Activated naive CD4-positive, alpha-beta T cell treated with anti-CD3 and anti-CD28 coated beads for 36 hours (primary cell): ENCODE measurements around the gene OR5H2. TPM values are rescaled to one million over a fixed set of nuclear protein-coding genes. Genes with fewer than 3 reads are reported as not detected.
A peak's percentile ranks its signal among the peaks of the same experiment; 100 is the strongest.

ENCODE experiments used
- CTCF ChIA-PET: fragments of 350-600 bp; sonication (Branson Sonifier 250); formaldehyde crosslinking; loops from one replicate; lab custom pipeline; 2021; ENCODE audit warnings: antibody characterized with exemption; lab: Charles Lee
- DNase-seq: peaks from one replicate; pipeline ENCODE4 v3.0.0-alpha.2; 2020
- H3K27ac Mint-ChIP-seq: one replicate; pipeline ENCODE4 v1.8.0; 2021; ENCODE audit warnings: mild to moderate bottlenecking, mixed read lengths
- H3K27me3 Mint-ChIP-seq: one replicate; pipeline ENCODE4 v1.8.0; 2021; ENCODE audit warnings: low read depth, mixed read lengths
- H3K36me3 Mint-ChIP-seq: one replicate; pipeline ENCODE4 v1.8.0; 2021; ENCODE audit warnings: low read depth, mixed read lengths
- H3K4me1 Mint-ChIP-seq: one replicate; pipeline ENCODE4 v1.8.0; 2021; ENCODE audit warnings: low read depth, mixed read lengths
- H3K4me3 Mint-ChIP-seq: one replicate; pipeline ENCODE4 v1.8.0; 2021; ENCODE audit warnings: mild to moderate bottlenecking, moderate library complexity, mixed read lengths
- H3K9me3 Mint-ChIP-seq: one replicate; pipeline ENCODE4 v1.8.0; 2021; ENCODE audit warnings: mixed read lengths
- intact Hi-C: fragments of 100-400 bp; cut with micrococcal nuclease; formaldehyde crosslinking; loops from one replicate; pipeline ENCODE4 v1.15.1; 2023
- total RNA-seq, 2 experiments: library from RNA; stranded (reverse); gene quantifications; one replicate each; pipeline ENCODE4 v1.2.3, GENCODE V29; 2021

Gene OR5H2
- total RNA-seq, 2 experiments from 2014 or later: not detected

DNA sequence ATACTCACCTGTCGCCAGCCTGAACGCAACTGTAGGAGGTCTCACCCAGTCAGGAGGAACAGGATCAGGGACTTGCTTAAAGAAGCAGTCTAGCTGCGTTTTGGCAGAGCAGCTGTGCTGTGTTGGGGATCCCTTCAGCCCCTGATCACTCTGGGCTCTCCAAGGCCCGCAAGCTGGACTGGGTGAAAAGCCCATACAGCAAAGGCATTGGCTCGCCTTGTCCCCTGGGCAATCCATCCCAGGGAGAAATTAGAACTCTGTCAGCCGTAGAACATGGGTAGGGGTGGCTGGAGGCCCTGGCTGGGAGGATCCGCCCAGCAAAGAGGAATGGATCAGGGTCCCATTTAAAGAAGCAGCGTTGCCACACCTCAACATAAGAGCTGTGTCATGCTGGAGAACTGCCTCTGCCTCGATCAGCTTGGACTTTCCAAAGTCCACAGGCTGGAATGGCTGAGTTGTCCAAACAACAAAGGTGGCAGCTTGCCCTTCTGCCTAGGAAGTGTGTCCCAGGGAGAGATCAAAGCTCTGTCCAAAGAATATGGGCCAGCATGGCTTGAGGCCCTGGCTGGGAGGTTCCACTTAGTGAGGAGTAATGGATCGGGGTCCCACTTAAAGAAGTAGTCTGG lies 9.1 kb downstream of the OR5H2 start:
- CTCF ChIA-PET: no interaction called here
- Mint-ChIP-seq H3K27me3 (peaks cover 3% of the 10 kb centered on the region), H3K36me3 (no peaks in the 10 kb centered on the region), H3K4me3 (no peak overlapping the region), H3K9me3 (no peaks in the 10 kb centered on the region), H3K4me1 (no peaks in the 10 kb centered on the region), H3K27ac (no peak overlapping the region)
- intact Hi-C loops: no loop called here
- no peak for DNase-seq

DNA sequence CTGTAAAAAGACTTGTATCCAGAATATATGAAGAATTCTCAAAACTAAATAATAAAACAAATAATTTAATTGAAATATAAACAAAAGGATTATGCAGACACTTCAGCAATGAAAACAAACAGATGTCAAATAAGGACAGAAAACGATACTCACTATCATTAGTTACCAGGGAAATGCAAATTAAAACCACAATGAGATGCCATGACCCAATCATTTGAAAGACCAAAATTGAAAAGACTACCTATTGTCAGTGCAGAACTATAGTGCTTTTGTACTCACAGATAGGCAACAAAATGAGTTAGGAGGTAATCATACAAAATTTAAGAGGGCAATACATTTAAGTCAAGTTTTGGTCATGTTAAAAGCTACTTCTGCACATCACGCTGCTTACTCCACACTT lies 39.8 kb downstream of the OR5H2 start:
- Mint-ChIP-seq H3K27me3 (no peaks in the 10 kb centered on the region), H3K4me1 (no peaks in the 10 kb centered on the region), H3K9me3 (no peaks in the 10 kb centered on the region), H3K36me3 (no peaks in the 10 kb centered on the region), H3K4me3 (no peak overlapping the region), H3K27ac (no peak overlapping the region)
- CTCF ChIA-PET: no interaction called here
- intact Hi-C loops: no loop called here
- no peak for DNase-seq

DNA sequence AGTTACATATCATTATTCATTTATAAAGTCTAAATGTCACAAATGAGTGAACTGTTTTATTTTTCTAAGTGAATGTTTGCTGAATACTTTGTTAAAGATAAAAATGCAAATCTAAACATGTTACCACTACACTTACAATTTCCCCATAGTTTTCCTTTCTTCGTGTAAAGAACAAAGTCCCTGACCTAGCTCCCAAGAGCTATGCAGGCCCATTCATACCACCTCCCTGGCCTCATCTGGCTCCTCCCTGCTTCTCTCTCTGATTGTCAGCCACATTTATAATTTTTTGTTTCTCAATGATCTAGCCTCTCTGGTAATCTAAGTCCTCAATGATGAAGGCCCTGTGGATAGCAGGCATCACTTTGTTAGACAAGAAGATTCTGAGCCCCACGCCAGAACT lies 40.4 kb downstream of the OR5H2 start:
- Mint-ChIP-seq H3K4me3 (no peak overlapping the region), H3K36me3 (no peaks in the 10 kb centered on the region), H3K9me3 (no peaks in the 10 kb centered on the region), H3K27ac (no peak overlapping the region), H3K4me1 (no peaks in the 10 kb centered on the region), H3K27me3 (no peaks in the 10 kb centered on the region)
- intact Hi-C loops: no loop called here
- DNase-seq: no peak
- CTCF ChIA-PET: no interaction called here

DNA sequence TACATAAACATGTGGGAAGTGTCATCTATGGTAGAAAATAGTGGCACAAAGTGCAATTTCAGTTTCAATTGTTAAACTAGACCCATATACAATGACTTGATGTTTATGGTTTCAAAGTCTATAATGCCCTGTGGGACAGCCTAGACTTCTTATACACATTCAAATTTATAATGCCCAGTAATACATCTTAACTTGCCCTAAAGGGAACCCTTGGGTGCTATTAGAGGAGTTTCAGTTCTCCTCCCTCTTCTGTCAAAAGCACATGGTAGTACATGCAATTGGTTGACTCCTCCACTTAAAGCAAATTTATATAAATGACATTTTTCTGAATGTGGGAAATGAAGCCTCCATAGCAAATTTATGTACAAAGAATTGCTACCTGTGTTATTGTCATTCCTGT lies 41.1 kb downstream of the OR5H2 start:
- no peak for DNase-seq
- H3K27ac Mint-ChIP-seq: no peak overlapping the region
- no peaks in the 10 kb centered on the region for H3K9me3 Mint-ChIP-seq
- CTCF ChIA-PET: interaction anchor here (0.8 kb wide), 1 partner anchor 282 kb away, joined by 3 read pairs; no protein-coding TSS in a partner anchor
- no peaks in the 10 kb centered on the region for H3K4me1 Mint-ChIP-seq
- no peaks in the 10 kb centered on the region for H3K27me3 Mint-ChIP-seq
- intact Hi-C loops: no loop called here
- no peak overlapping the region for H3K4me3 Mint-ChIP-seq
- no peaks in the 10 kb centered on the region for H3K36me3 Mint-ChIP-seq

DNA sequence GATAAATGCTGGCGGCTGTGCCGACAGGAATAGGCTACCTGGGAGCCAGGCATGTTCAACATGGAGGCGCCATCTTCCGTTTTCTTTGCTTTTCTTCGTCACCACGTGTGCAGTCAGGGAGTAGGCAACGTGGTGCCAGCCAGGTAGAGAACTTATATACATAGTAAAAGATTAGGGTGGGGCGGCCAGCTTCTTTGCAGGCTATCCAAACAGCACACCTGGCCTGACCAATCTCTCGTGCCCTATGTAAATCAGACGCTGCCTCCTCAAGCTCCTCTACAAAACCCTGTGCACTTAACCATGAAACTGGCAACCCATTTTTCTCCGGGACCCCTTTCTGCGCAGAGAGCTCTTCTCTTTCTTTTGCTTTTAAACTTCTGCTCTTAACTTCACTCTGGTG lies 42.8 kb downstream of the OR5H2 start:
- H3K27ac Mint-ChIP-seq: no peak overlapping the region
- peaks cover 5% of the 10 kb centered on the region for H3K27me3 Mint-ChIP-seq
- H3K4me3 Mint-ChIP-seq: no peak overlapping the region
- H3K9me3 Mint-ChIP-seq: no peaks in the 10 kb centered on the region
- CTCF ChIA-PET: interaction anchor here (0.7 to 0.8 kb wide), 3 partner anchors 272 to 766 kb away, joined by 3 to 6 read pairs (median 4); no protein-coding TSS in a partner anchor
- H3K4me1 Mint-ChIP-seq: no peaks in the 10 kb centered on the region
- intact Hi-C loops: loop anchor here (5.0 kb wide), 1 partner anchor 533 kb away; no protein-coding TSS in a partner anchor
- no peak for DNase-seq
- H3K36me3 Mint-ChIP-seq: no peaks in the 10 kb centered on the region

DNA sequence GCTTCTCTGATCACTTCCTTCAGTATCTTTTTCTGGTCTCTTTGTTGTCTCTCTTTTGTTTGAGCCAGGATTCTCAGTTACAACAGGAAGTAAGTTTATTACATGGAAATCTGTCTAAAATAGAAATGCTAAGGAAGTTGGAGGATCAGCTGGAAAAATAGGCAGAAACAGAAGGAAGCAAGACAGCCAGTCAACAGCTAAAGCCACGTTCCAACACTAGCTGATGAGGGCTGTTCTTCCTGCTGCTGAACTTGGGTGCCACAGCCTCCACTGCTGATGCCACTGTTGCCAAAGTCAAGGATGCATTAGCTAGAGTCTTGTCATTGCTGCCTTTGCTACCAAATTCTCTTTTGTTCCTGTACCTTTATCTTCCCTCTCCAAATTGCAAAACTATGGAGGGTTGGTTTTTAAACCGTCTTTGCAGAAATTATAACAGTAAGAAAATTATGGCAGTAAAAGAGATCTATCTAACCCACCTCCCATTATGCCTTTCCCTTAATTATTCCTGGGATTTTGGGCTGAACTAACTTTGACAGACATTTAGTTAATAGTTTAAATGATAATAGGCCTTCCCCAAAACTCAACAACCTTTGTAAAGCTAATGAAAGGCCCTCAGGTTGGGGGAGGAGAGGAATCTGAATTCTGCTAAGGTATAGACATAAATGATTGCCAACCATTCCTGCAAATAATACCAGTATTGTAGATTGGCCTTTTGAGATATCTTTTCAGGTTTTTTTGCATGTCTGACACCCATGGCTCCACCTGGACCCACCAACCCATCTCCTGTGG lies 44.0 kb downstream of the OR5H2 start:
- CTCF ChIA-PET: interaction anchor here (0.8 to 1.0 kb wide), 2 partner anchors 17 to 75 kb away, joined by 3 read pairs; no protein-coding TSS in a partner anchor
- no peaks in the 10 kb centered on the region for H3K9me3 Mint-ChIP-seq

DNA sequence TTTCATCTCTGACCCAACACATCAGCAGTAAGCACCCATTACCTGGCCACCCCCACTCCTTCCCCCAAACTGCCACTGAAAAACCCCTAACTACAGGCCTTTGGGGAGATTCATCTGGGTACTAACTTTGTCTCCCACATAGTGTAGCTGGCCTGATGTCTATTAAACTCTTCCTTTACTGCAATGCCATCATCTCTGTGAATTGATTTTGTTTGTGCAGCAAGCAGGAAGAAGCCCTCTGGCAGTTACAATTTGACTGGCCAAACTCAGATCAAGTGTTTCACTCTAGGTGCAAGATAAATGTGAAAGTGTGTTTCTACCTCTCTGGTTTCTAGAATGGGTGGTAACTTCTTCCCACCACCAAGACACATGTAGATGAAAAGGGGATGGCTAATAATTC lies 44.6 kb downstream of the OR5H2 start:
- CTCF ChIA-PET: no interaction called here
- no peak for DNase-seq
- Mint-ChIP-seq H3K9me3 (no peaks in the 10 kb centered on the region), H3K36me3 (no peaks in the 10 kb centered on the region), H3K27me3 (peaks cover 12% of the 10 kb centered on the region), H3K4me3 (no peak overlapping the region), H3K27ac (no peak overlapping the region), H3K4me1 (no peaks in the 10 kb centered on the region)
- intact Hi-C loops: loop anchor here (5.0 kb wide), 1 partner anchor 535 kb away; no protein-coding TSS in a partner anchor

More for the DNA sequence above, 44.0 kb downstream of the OR5H2 start:
- no peak overlapping the region for H3K4me3 Mint-ChIP-seq
- no peaks in the 10 kb centered on the region for H3K36me3 Mint-ChIP-seq
- no peaks in the 10 kb centered on the region for H3K4me1 Mint-ChIP-seq
- intact Hi-C loops: loop anchor here (5.0 kb wide), 1 partner anchor 534 kb away; no protein-coding TSS in a partner anchor
- no peak overlapping the region for H3K27ac Mint-ChIP-seq
- DNase-seq: no peak
- H3K27me3 Mint-ChIP-seq: peaks cover 9% of the 10 kb centered on the region

DNA sequence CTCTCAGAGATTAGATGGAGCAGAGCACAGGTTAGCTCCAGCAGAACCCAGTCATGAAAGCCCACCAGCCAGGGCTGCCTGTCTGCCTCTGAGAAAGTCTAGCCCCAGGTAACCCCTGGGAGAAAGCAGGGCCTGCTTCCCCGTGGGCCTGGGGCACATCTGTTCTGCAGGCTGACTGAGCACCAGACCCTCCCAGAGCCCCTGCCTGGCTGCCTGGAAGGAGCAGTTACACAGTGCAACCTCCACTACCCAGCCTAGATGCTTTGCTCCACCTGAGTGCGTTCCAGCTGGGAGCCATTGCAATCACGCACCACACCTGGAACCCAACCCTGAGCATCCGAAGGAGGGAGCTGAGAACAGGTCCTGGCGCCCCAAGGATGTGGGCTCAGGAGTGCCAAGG lies 46.6 kb downstream of the OR5H2 start:
- Mint-ChIP-seq H3K4me3 (no peak overlapping the region), H3K27ac (no peak overlapping the region), H3K4me1 (no peaks in the 10 kb centered on the region), H3K9me3 (no peaks in the 10 kb centered on the region), H3K36me3 (no peaks in the 10 kb centered on the region), H3K27me3 (peaks cover 16% of the 10 kb centered on the region)
- CTCF ChIA-PET: interaction anchor here (0.5 to 3.8 kb wide), 6 partner anchors 14 to 310 kb away, joined by 3 to 51 read pairs (median 6); no protein-coding TSS in a partner anchor
- intact Hi-C loops: loop anchor here (1.0 to 5.0 kb wide), 3 partner anchors 141 to 537 kb away; no protein-coding TSS in a partner anchor
- DNase-seq: no peak

DNA sequence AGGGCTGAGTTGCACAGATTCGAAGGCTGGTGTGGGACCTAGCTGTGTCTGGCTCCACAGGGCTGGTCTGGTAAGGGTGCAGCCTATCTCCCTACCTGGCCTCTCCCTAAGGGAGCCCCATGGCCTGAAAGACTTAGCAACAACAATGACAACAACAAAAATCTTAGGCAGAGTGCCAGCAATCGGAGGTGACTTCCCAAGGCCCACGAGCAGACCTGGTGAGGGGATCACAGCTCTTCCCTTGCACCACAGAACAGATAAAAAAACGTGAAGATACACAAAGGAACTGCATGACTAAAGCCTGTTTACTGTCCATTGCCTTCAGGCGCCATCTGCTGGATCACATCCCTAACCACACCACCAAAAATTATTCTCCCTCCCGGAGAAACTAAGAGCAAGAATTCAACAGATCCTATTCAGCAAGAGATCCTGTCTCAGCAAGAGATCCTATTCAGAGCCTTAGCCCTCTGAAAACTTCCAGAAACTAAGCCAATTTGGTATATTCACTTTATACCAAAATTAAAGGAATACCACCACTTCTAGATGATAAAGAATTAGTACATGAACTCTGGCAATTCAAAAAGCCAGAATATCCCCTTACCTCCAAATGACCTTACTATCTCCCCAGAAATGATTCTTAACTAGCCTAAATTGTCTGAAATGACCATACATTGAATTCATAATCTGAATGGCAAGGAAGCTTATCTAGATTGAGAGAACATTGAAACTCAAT lies 47.3 kb downstream of the OR5H2 start:
- intact Hi-C loops: loop anchor here (1.0 to 5.0 kb wide), 5 partner anchors 141 to 537 kb away; partner anchors contain the start of gene CPOX
- Mint-ChIP-seq H3K4me1 (no peaks in the 10 kb centered on the region), H3K27ac (no peak overlapping the region), H3K36me3 (no peaks in the 10 kb centered on the region), H3K27me3 (peaks cover 16% of the 10 kb centered on the region), H3K4me3 (no peak overlapping the region), H3K9me3 (no peaks in the 10 kb centered on the region)
- DNase-seq: peak; percentile 57
- CTCF ChIA-PET: interaction anchor here (0.5 to 3.8 kb wide), 6 partner anchors 14 to 289 kb away, joined by 3 to 51 read pairs (median 7); no protein-coding TSS in a partner anchor

DNA sequence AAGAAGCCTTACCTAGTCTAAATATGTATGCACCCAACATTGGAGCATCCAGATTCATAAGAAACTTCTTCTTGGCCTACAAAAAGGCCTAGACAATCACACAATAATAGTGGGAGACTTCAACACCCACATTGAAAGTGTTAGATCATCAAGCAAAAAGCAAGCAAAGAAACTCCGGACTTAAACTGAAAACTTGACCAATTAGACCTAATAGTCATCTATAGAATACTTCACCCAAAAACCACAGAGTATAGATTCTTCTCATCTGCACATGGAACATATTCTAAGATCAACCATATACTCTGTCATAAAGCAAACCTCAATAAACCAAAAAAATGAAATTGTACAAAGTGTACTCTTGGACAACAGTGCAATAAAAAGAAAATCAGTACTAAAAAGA lies 49.0 kb downstream of the OR5H2 start:
- intact Hi-C loops: loop anchor here (5.0 kb wide), 2 partner anchors 261 to 326 kb away; partner anchors contain the start of gene CPOX
- no peak for DNase-seq
- no peak overlapping the region for H3K4me3 Mint-ChIP-seq
- no peaks in the 10 kb centered on the region for H3K36me3 Mint-ChIP-seq
- H3K4me1 Mint-ChIP-seq: no peaks in the 10 kb centered on the region
- CTCF ChIA-PET: interaction anchor here (1.1 to 3.8 kb wide), 2 partner anchors 267 to 291 kb away, joined by 3 to 51 read pairs; no protein-coding TSS in a partner anchor
- peaks cover 21% of the 10 kb centered on the region for H3K27me3 Mint-ChIP-seq
- H3K27ac Mint-ChIP-seq: no peak overlapping the region
- no peaks in the 10 kb centered on the region for H3K9me3 Mint-ChIP-seq
